Measurements from ENCODE around the gene HLA-DRA.
"Not testable (repeated sequence)": the region's sequence is repeated elsewhere in the genome, so short reads cannot be mapped to it uniquely, and the experiment has no call there.

The HLA-DRA gene

GRCh38 chr6:32432050-32432450, 7.6 kb upstream of the HLA-DRA start:
- no peak for DNase-seq

- not testable (repeated sequence) for DNase-seq
Observed at GRCh38 chr6:32433950-32434349, 5.7 kb upstream of the HLA-DRA start.

DNA sequence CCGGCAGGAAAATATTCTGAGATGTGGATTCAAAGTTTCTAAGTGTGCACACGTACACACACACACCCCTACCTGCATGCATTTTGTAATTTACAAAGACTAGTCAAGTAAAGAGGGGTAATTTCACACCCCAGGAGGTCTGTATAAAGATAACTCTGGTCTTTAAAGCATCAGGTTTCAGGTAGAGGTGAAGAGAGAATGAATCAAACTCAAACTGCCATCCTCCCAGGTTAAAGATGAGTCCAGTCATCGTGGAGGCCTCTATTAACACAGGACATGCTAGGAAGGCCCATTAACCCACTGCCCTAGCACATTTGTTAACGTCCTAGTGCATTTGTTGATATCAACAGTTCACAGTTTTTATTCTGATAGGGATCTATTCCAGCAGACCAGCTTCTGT, 3.5 kb upstream of the HLA-DRA start:
- no peak for DNase-seq

- DNase-seq = no peak
Observed at GRCh38 chr6:32436995-32437836, 2.5 kb upstream of the HLA-DRA start.

GRCh38 chr6:32439139-32439538, 548 bp upstream of the HLA-DRA start:
- no peak for DNase-seq

GRCh38 chr6:32442243-32442667, 2.6 kb downstream of the HLA-DRA start:
- no peak for DNase-seq

- no peak for DNase-seq
Observed at GRCh38 chr6:32442977-32443552, 3.4 kb downstream of the HLA-DRA start.

- no peak for DNase-seq
Observed at GRCh38 chr6:32444433-32444832, 4.7 kb downstream of the HLA-DRA start.

DNA sequence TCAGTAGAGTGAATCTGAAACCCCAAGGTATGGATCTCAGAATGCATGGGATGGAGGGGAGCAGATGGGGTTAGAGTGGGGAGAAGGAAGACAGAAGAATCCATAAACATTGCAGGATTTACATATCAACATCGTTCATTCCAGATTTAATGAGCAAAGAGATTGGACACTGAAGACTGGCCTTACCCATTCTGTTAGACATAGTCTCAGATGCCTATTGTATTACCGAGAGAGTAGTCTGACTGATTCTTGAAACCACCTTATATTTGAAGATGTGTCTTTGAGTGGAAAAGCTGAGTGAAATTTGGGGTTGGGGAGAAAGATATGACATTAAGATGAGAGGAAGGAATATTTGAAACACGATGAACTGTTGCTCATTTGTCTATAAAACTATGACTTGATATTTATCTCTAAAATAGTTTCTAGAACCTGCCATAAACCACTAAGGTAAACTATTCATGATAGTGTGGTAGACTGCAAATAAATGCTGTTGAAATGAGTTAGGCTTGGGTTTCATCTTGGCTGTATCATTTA, 5.7 kb downstream of the HLA-DRA start:
- no peak for DNase-seq

DNA sequence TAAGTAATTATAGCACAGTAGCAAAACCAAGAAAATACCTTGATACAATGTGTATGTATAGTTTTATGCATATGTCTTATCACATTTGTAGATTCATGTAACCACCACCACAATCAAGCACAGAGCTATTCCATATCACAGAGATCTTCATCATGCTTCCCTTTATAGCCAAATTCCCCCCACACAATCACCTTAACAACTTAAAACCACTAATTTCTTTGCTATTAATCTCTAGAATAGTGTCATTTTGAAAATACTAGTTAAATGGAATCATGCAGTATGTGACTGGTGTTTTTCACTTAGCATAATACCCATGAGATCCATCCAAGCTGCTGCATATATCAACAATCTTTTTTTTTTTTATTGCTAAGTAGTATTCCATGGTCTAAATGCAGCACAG, 8.2 kb downstream of the HLA-DRA start:
- no peak for DNase-seq

DNA sequence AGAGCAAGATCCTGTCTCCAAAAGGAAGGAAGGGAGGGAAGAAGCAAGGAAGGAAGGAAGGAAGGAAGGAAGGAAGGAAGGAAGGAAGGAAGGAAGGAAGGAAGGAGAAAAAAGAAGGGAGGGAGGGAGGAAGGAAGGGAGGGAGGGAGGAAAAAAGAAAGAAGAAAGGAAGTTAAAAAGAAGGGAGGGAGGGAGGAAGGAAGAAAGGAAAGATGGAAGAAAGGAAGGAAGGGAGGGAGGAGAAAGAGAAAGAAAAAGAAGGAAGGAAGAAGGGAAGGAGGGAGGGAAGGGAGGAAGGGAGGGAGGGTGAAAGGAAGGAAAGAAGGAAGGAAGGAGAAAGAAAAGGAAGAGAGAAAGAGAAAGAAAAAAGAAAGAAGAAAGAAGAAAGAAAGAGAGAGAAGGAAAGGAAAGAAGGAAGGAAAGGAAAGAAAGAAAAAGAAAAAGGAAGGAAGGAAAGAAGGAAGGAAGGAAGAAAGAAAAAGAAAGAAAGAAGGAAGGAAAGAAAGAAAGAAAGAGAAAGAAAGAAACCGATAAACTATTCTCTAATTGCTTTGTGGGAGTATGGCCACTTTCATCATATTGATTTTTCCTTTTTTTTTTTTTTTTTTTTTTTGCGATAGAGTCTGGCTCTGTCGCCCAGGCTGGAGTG, 9.5 kb downstream of the HLA-DRA start:
- no peak for DNase-seq

- DNase-seq = no peak
Observed at GRCh38 chr6:32457054-32457453, 17.4 kb downstream of the HLA-DRA start.

- no peak for DNase-seq
Observed at GRCh38 chr6:32459781-32460424, 20.2 kb downstream of the HLA-DRA start.

DNA sequence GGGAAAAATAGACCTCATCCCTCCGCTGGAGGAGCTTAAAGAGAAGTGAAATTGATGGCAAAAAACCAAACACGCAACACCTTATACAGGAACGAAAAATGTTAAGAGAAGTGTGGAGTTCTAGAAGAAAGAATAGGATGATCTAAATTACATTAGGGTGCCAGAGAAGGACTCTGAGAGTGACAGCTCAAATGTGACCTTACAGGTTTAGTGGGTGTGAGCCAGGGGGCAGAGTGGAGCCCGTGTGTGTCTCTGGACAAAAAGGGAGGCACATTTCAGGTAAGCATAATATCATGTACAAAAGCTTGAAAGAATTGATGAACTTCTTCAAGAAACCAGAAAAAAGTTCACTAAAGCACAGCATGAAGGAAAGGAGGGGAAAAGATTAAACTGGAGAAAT, 20.8 kb downstream of the HLA-DRA start:
- no peak for DNase-seq

DNA sequence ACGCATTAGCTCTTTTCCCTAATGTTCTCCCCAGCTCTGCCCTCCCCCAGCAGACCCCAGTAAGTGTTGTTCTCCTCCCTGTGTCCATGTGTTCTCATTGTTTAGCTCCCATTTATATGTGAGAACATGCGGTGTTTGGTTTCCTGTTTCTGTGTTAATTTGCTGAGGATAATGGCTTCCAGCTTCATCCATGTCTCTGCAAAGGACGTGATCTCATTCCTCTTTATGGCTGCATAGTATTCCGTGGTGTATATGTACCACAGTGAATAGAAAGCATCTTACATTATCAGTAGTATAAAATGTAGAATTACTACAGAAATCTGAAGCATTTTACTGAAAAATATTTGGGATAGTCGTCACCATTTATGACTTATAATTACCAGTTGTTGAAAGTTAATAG, 21.8 kb downstream of the HLA-DRA start:
- no peak for DNase-seq

- no peak for DNase-seq
Observed at GRCh38 chr6:32462609-32463008, 22.9 kb downstream of the HLA-DRA start.

DNA sequence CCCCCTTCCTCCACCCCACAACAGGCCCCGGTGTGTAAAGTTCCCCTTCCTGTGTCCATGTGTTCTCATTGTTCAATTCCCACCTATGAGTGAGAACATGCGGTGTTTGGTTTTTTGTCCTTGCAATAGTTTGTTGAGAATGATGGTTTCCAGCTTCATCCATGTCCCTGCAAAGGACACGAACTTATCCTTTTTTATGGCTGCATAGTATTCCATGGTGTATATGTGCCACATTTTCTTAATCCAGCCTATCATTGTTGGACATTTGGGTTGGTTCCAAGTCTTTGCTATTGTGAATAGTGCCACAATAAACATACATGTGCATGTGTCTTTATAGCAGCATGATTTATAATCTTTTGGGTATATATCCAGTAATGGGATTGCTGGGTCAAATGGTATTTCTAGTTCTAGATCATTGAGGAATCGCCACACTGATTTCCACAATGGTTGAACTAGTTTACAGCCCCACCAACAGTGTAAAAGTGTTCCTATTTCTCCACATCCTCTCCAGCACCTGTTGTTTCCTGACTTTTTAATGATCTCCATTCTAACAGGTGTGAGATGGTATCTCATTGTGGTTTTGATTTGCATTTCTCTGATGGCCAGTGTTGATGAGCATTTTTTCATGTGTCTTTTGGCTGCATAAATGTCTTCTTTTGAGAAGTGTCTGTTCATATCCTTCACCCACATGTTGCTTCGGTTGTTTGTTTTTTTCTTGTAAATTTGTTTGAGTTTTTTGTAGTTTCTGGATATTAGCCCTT, 28.2 kb downstream of the HLA-DRA start:
- DNase-seq = not testable (repeated sequence)

- DNase-seq = no peak
Observed at GRCh38 chr6:32472781-32473375, 33.2 kb downstream of the HLA-DRA start.

DNA sequence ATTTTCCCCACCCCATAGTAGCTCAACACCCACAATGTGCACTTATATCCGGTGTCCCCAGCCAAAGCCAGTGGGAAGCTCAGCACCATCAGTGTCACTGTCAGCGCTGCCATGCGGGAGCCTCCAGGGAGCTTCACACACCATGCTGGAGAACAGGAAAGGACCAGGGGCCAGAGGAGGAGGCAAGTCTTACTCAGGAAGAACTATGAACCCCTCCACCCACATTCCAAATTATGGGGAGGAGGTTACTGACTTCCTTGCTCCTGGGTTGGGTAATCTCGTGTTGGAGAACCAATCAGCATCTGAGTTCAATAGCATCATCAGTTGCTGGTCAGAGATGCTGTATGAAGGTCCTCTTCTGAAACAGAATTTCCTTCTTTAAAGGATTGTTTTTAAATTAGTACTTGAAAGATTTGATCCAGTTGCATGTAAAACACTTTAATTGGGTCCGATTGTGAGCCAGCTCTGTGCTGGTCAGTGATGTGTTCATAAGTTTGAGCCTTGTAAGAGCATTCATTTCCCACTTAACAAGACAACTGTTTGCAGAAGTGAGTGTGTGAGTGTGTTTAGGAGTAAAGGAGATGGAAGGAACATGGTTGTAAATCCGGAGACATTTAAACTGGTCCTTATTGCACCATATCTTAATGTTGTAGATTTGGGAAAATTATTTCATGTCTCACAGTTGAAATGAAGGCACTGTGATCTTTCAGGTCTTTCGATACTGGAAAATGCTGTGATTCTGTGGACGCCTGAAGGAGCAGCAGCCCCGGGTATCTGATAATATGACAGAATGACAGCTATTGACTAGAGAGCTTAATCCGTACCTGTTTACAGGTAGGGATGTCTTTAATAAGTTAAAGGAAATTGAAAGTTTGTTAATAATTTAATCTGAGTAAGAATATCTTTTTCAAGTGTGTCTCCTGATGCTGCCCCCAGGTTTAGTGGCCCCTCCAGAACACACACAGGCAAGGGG, 34.0 kb downstream of the HLA-DRA start:
- DNase-seq = peak in 3 of 14 donors; percentile 1 to 15 (median 5)

All from C1 segment of cervical spinal cord (tissue), 14 donors.